HUES64 (cell line): ENCODE measurements around the gene CROCC2.

Experiments used
- H3K27ac ChIP-seq: 2 replicates; pipeline ENCODE4 v1.7.0; 2013; ENCODE audit warnings: low read depth, low read length, inconsistent platforms
- H3K27me3 ChIP-seq: 2 replicates; pipeline ENCODE4 v1.6.1; 2013; ENCODE audit warnings: mild to moderate bottlenecking, low read length; ENCODE audit not compliant: insufficient read depth
- H3K36me3 ChIP-seq: 2 replicates; pipeline ENCODE4 v1.6.1; 2013; ENCODE audit warnings: mild to moderate bottlenecking, low read length; ENCODE audit not compliant: insufficient read depth
- H3K4me1 ChIP-seq: 2 replicates; pipeline ENCODE4 v1.6.1; 2013; ENCODE audit warnings: mild to moderate bottlenecking, low read length, moderate library complexity; ENCODE audit not compliant: insufficient read depth
- H3K4me3 ChIP-seq: 2 replicates; pipeline ENCODE4 v1.5.1; 2013; ENCODE audit warnings: mild to moderate bottlenecking, low read length, moderate library complexity
- H3K9ac ChIP-seq: 2 replicates; pipeline ENCODE4 v1.6.1; 2013; ENCODE audit warnings: mild to moderate bottlenecking, low read depth, low read length
- H3K9me3 ChIP-seq: 2 replicates; pipeline ENCODE4 v1.6.1; 2013; ENCODE audit warnings: low read depth, low read length; ENCODE audit not compliant: insufficient read depth
- WGBS: fragments of 150-250, 120-280 bp; methylation state at CpG from one replicate; pipeline ENCODE4 v1.1.7; 2013; ENCODE audit warnings: missing lambda C conversion rate; 5-methylcytosine and 5-hydroxymethylcytosine counted together

CROCC2 gene

DNA sequence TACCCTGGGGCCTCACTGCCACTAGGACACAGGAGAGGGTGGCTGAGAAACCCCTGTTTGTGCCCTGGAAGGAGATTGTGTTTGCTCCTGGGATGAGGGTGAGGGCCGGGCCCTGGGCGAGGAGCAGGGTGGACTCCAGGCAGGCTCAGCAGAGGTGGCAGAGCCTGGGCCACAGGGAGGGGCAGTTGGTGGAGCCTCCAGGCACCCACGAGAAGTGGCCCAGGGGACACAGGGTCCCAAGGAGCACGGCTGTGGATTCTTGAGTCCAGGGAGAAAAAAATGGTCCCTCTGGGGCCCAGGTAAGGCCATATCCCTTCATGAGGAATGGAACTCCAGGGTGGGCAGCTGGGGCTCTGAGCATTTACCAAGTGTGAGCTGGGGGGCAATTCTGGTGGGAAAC, 18.5 kb upstream of the CROCC2 start:
- WGBS: 86% methylated on average over 4 of the region's 4 CpGs
- H3K9me3 ChIP-seq: no peaks in the 10 kb centered on the region
- no peak overlapping the region for H3K9ac ChIP-seq
- H3K4me1 ChIP-seq: no peaks in the 10 kb centered on the region
- no peak overlapping the region for H3K4me3 ChIP-seq
- H3K27me3 ChIP-seq: no peaks in the 10 kb centered on the region
- H3K27ac ChIP-seq: no peak overlapping the region
- no peaks in the 10 kb centered on the region for H3K36me3 ChIP-seq

DNA sequence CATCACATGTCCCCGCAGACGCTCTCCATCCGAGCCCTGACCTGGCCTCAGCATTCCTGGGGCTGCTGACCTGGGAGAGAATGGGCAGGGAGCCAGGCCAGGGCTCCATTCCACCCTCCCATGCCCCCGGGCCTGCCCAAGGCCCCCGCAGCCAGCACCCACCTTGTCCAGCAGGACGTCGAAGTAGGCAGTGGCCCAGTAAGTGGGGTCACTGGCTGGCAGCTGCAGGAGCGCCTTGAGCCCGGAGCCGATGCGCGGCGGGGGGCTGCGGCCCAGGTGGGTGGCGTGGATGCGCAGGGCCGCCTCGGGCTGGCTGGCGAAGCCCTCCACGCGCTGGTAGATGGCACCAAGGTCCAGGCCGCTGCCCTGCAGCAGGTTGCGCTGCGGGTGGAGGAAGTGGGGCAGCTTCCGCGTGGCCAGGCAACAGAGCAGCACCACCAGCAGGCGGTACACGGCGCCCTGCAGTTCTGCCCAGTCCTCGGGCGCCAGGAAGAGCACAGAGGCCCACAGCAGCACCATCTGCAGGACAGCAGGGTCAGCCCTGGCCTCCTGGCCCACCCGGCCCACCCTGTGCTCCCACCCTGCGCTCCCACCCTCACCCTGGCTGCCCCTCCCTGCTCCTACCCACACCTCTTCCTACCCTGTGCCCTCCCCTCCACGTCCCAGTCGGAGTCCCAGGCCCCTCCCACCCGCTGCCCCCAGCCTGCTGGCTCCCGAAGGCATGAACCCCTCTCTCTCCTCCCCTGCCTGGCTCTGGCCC, 17.8 kb upstream of the CROCC2 start:
- Histone ChIP-seq H3K27me3 (no peaks in the 10 kb centered on the region), H3K4me3 (no peak overlapping the region), H3K4me1 (no peaks in the 10 kb centered on the region), H3K27ac (no peak overlapping the region), H3K9ac (no peak overlapping the region), H3K36me3 (no peaks in the 10 kb centered on the region), H3K9me3 (no peaks in the 10 kb centered on the region)
- 92% methylated on average over 36 of the region's 37 CpGs for WGBS

DNA sequence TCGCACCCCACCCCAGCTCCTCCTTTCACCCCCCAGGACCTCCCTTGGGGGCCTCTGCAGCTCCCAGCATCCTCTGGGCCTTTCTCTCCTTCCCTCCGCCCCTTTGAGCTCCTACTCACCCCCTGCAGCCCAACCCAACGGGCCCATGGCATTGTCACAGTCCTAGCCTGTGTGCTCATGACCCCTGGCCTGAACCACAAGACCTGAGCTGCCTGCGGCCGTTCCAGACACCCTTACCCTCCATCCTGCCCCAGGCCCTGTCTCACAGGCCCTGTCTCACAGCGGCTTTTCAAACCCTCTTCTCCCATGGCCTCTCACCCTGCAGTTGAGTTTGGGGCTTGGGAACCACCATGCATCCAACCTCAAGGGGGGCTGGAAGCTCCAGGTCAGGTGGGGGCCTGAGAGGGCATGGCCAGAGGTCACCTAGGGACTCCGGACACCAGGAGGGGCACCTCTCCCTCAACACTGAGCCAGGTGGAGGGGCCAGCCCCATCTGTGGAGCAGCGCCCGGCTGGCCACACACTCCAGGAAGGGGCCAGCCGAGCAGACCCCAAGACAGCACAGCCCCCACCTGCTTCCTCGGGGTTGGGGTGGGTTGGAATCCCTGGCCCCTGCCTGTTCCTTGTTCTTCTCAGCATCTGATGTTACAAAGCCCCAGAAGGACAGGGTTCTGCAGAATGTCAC, 17.1 kb upstream of the CROCC2 start:
- Histone ChIP-seq H3K9me3 (no peaks in the 10 kb centered on the region), H3K4me1 (no peaks in the 10 kb centered on the region; the same call in 1 of the 2 replicates), H3K36me3 (no peaks in the 10 kb centered on the region), H3K4me3 (no peak overlapping the region), H3K27me3 (no peaks in the 10 kb centered on the region), H3K27ac (no peak overlapping the region), H3K9ac (no peak overlapping the region)
- WGBS: 90% methylated on average over 11 of the region's 11 CpGs

DNA sequence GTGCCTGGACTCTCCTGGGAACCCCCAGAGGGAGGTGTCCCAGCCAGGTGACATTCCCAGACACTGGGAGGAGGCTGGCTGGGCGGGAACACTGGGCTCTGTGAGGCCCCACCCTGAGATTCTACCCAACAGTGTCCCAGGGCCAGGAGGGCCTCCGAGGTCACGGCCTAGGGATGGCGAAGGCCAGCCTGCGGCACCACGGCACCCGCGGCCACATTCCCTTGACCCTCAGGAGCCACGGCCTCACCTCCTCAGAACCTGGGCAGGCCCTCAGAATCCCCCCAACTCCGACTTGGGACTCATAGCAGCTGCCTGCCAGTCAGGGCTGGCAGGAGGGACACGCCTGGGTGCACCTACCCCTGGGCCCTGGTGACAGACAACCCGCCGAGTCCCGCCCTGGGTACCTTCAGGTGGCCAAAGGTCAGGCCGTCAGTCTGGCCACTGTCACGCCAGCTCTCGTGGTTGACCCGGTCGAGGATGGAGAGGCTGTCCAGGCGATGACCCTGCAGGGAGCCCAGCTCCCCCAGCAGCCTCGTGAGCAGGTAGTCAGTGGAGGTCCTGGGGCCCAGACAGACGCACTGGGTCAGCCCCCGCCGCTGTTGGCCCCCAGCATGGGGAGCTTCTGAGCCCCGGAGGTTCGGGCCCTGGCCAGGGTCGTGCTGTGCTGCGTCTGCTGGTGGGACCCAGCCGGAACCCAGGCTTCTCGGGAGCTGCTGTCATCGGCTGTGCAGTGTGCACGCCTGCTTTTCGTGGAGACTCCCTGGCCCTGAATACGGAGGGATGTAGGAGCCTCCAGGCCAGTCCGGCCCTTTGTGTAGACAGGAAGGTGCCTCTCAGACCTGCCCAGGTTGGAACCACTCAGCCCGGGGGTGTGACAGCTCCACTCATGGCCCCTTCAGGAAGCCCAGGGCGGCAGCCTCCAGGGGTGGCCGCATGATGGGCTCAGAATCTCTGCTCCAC, 16.3 kb upstream of the CROCC2 start:
- Histone ChIP-seq H3K27ac (no peak overlapping the region), H3K4me3 (no peak overlapping the region), H3K9me3 (no peaks in the 10 kb centered on the region), H3K27me3 (no peaks in the 10 kb centered on the region), H3K4me1 (no peaks in the 10 kb centered on the region; the same call in 1 of the 2 replicates), H3K36me3 (no peaks in the 10 kb centered on the region), H3K9ac (no peak overlapping the region)
- WGBS: 93% methylated on average over 38 of the region's 38 CpGs

DNA sequence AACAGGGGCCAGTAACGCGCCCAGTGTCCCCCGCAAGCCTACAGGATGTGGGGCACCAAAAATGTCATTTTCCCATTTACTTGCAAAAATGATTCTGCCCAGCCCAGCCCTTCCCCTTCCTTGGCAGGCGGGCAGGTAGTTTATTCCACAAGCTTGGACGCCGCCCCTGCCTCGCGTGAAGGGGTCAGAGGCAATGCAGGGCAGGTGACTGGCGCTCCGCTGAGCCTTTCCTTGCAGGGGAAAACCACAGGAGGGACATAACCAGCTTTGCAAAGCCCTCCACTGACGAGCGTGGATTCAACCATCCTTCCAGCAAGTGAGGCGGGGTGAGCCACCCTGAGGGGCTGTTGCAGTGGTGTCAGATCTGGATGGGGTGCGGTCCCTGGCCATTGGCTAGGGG, 15.4 kb upstream of the CROCC2 start:
- Histone ChIP-seq H3K27ac (no peak overlapping the region), H3K4me1 (no peaks in the 10 kb centered on the region; the same call in 1 of the 2 replicates), H3K36me3 (no peaks in the 10 kb centered on the region), H3K9me3 (no peaks in the 10 kb centered on the region), H3K4me3 (no peak overlapping the region), H3K9ac (no peak overlapping the region), H3K27me3 (no peaks in the 10 kb centered on the region)
- WGBS: 95% methylated on average over 14 of the region's 14 CpGs

DNA sequence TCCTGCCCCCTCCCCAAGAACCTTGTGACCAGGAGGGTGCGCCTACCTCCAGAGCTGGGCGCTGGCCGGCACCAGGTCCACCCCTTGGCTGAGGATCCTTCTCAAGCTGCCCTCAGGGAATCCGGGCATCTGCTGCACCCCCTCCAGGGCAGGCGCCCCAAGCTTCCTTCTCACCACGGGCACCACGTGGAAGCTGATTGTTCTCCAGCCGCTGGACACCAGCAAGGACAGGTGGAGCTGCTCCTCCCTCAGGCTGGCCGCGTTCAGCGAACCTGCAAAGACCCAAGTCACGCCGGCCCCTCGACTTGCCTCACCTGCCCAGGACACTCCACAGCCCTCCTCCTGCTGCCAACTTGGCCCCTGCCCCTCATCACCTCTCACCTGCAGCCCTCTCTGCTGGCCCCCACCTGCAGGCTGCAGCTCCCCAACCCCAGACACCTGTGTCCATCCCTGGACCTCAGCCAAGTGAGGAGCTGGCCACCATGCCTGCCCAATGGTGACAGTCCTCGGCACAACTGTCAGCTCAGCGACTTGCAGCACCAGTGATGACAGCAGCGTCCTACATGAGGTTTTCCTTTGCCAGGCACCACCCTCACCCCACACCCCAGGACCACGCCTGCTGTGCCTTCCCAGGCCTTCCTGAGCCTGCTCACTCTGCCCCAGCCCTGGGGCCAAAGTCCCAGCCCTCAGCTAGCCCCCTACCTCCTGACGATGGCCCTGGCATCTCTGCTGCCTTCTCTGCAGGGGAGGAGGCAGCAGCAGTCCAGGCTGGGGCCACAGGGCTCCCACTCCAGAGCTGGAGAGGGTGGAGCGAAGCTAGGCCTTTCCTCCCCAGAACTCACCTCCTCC, 14.4 kb upstream of the CROCC2 start:
- H3K4me3 ChIP-seq: no peak overlapping the region
- H3K36me3 ChIP-seq: no peaks in the 10 kb centered on the region
- no peaks in the 10 kb centered on the region for H3K9me3 ChIP-seq
- no peaks in the 10 kb centered on the region; the same call in 1 of the 2 replicates for H3K4me1 ChIP-seq
- WGBS: 92% methylated on average over 19 of the region's 20 CpGs
- H3K27ac ChIP-seq: no peak overlapping the region
- no peaks in the 10 kb centered on the region for H3K27me3 ChIP-seq
- H3K9ac ChIP-seq: no peak overlapping the region

DNA sequence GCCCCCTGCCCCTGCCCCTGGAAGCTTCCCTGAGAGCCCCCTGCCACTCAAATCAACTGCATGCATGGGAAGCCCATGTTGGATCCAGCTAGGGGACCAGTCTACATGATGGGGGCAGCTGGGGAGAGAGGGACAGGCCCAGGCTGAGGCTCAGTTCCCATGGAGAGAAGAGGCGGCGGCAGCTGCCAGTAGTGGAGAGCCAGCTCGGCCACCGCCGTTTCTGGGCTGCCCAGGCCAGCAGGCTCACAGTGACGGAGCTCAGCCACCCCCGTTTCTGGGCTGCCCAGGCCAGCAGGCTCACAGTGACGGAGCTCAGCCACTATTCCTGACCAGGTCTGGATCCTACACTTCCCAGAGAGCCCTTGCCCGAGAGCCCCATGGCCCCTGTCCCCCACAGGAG, 13.8 kb upstream of the CROCC2 start:
- H3K27me3 ChIP-seq: no peaks in the 10 kb centered on the region
- no peak overlapping the region for H3K27ac ChIP-seq
- H3K4me1 ChIP-seq: no peaks in the 10 kb centered on the region; the same call in 1 of the 2 replicates
- H3K36me3 ChIP-seq: no peaks in the 10 kb centered on the region
- WGBS: 91% methylated on average over 9 of the region's 9 CpGs
- H3K9me3 ChIP-seq: no peaks in the 10 kb centered on the region
- H3K4me3 ChIP-seq: no peak overlapping the region
- no peak overlapping the region for H3K9ac ChIP-seq

DNA sequence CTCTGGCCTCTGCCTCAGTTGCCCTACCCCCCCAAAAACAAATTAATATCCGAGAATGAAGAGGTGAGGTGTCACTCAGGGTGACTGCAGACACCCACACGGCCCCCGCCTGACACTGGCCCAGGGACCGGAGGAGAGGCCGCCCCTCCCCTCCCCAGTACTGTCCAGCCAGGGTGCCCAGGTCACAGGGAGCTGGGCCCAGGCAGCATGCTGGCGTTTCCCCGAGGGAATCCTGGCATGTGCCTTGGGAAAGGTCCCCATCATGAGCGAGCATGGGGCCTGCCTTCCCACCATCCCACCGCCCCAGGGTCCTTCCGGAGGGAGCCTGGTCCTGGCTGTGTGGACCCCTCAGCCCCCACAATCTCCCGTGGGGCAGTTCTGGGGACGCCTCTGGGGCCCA, 13.2 kb upstream of the CROCC2 start:
- Histone ChIP-seq H3K9ac (no peak overlapping the region), H3K36me3 (no peaks in the 10 kb centered on the region), H3K27me3 (no peaks in the 10 kb centered on the region), H3K4me3 (no peak overlapping the region), H3K9me3 (no peaks in the 10 kb centered on the region), H3K27ac (no peak overlapping the region), H3K4me1 (no peaks in the 10 kb centered on the region; the same call in 1 of the 2 replicates)
- 93% methylated on average over 12 of the region's 12 CpGs for WGBS

DNA sequence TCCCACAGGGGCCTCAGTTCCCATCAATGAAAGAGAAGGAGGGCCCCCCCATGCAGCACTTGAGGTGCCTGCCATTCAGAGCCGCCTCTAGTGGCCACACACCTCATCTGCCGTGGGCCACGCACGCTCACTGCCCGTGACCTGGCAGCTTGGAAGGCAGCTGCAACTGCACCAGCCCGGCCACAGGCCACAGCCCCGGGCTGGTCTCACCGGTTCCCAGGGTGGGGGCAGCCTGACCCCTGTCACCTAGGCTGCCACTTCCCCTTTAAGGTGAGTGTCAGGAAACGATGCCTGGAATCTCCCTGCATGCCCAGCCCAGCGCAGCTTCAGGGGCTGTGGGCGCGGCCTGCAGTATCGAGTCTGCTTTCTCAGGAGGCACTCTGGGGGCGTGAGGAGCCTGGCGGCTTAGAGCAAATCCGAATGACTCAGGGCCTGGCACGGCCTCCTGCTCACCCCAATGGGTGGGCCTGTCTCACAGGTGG, 12.7 kb upstream of the CROCC2 start:
- Histone ChIP-seq H3K36me3 (no peaks in the 10 kb centered on the region), H3K9me3 (no peaks in the 10 kb centered on the region), H3K27ac (no peak overlapping the region), H3K9ac (no peak overlapping the region), H3K27me3 (no peaks in the 10 kb centered on the region), H3K4me3 (no peak overlapping the region), H3K4me1 (no peaks in the 10 kb centered on the region; the same call in 1 of the 2 replicates)
- WGBS: 77% methylated on average over 17 of the region's 17 CpGs

DNA sequence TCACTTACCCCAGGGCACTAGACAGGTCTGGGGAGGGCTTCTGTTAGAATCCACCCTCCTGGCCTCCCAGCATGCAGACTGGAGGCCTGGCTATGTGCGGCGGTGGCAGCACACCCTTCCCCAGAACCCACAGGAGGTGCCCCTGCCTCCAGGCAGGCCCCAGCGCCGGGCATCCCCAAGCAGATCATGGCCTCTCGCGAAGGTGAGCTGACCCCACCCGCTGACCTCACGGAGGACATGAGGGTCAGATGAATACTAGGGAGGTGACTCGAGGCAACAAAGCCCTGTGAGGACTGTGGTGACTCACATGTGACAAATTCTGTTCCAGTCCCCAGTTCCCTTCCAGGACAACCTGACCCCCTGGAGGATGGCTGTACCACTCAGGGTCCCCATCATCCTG, 12.1 kb upstream of the CROCC2 start:
- no peak overlapping the region for H3K4me3 ChIP-seq
- H3K27me3 ChIP-seq: no peaks in the 10 kb centered on the region
- no peaks in the 10 kb centered on the region; the same call in 1 of the 2 replicates for H3K4me1 ChIP-seq
- H3K27ac ChIP-seq: no peak overlapping the region
- no peak overlapping the region for H3K9ac ChIP-seq
- WGBS: 89% methylated on average over 9 of the region's 9 CpGs
- H3K36me3 ChIP-seq: no peaks in the 10 kb centered on the region
- no peaks in the 10 kb centered on the region for H3K9me3 ChIP-seq
